PC-9 (cell line): ENCODE measurements around the gene NELFCD.

Experiments used
- CTCF ChIP-seq: fragments of 200-600 bp; sonication (generic); conservative IDR thresholded peaks from 2 replicates; pipeline ENCODE4 v1.6.1; 2017; ENCODE audit warnings: mixed run types, antibody characterized with exemption, mild to moderate bottlenecking, moderate library complexity
- EZH2 ChIP-seq: fragments of 200-600 bp; sonication (generic); IDR thresholded peaks from 2 replicates; pipeline ENCODE4 v1.8.0; 2017; ENCODE audit warnings: antibody characterized with exemption, low read depth

GRCh38 chr20:58981628-58982364, 740 bp downstream of the NELFCD start:
- TF ChIP-seq EZH2 (no peak), CTCF (no peak)
